PC-9 (cell line): ENCODE measurements around the gene SH3TC1. TPM values are rescaled to one million over a fixed set of nuclear protein-coding genes. Genes with fewer than 3 reads are reported as not detected.

ENCODE experiments used
- BruUV-seq: library from RNA; stranded (reverse); fragments of 400-500 nt; replicated peaks from 2 replicates; lab custom pipeline; 2021; lab: Mats Ljungman, UMichigan
- CTCF ChIA-PET: fragments of 300-600 bp; sonication (Branson Sonifier 250); formaldehyde crosslinking; loops from one replicate; lab custom pipeline; 2022; ENCODE audit warnings: antibody characterized with exemption; lab: Charles Lee
- POLR2A ChIA-PET: fragments of 300-600 bp; sonication (Branson Sonifier 250); formaldehyde crosslinking; loops from one replicate; lab custom pipeline; 2022; ENCODE audit warnings: antibody characterized with exemption; ENCODE audit not compliant: unreplicated experiment; lab: Charles Lee
- DNase-seq, 2 experiments: peaks; one replicate each; pipeline versions ENCODE4 v3.0.0 to v3.0.0-alpha.2; 2015 to 2022; ENCODE audit warnings: mixed read lengths in 1 of 2
- H2AFZ ChIP-seq: fragments of 200-600 bp; sonication (generic); 2 replicates; pipeline ENCODE4 v1.8.1; 2017; ENCODE audit warnings: antibody characterized with exemption
- H3F3A ChIP-seq: fragments of 200-600 bp; sonication (generic); 2 replicates; pipeline ENCODE4 v1.8.1; 2017; ENCODE audit warnings: antibody characterized with exemption, mild to moderate bottlenecking, low read depth; ENCODE audit not compliant: insufficient read depth
- H3K27ac ChIP-seq: fragments of 200-600 bp; sonication (generic); 2 replicates; pipeline ENCODE4 v1.6.1; 2016; ENCODE audit warnings: mixed run types
- H3K27me3 ChIP-seq: fragments of 200-600 bp; sonication (generic); 2 replicates; pipeline ENCODE4 v1.6.1; 2016; ENCODE audit warnings: low read depth, mixed run types; ENCODE audit not compliant: insufficient read depth
- H3K36me3 ChIP-seq: fragments of 200-600 bp; sonication (generic); 2 replicates; pipeline ENCODE4 v1.6.1; 2016; ENCODE audit warnings: low read depth, mixed run types
- H3K4me1 ChIP-seq: fragments of 200-600 bp; sonication (generic); replicated peaks from 2 replicates; pipeline ENCODE4 v1.6.1; 2016; ENCODE audit warnings: mixed run types; ENCODE audit not compliant: insufficient read depth
- H3K4me2 ChIP-seq: fragments of 200-600 bp; sonication (generic); 2 replicates; pipeline ENCODE4 v1.6.1; 2017; ENCODE audit warnings: mixed run types
- H3K4me3 ChIP-seq: fragments of 200-600 bp; sonication (generic); 2 replicates; pipeline ENCODE4 v1.6.1; 2016; ENCODE audit warnings: mixed run types
- H3K79me2 ChIP-seq: fragments of 200-600 bp; sonication (generic); 2 replicates; pipeline ENCODE4 v1.6.1; 2017; ENCODE audit warnings: low read depth, mixed run types
- H3K9me2 ChIP-seq: fragments of 200-600 bp; sonication (generic); 2 replicates; pipeline ENCODE4 v1.8.1; 2017; ENCODE audit warnings: mild to moderate bottlenecking; ENCODE audit not compliant: insufficient read depth
- H3K9me3 ChIP-seq: fragments of 200-600 bp; sonication (generic); 2 replicates; pipeline ENCODE4 v1.8.1; 2016; ENCODE audit warnings: low read depth; ENCODE audit not compliant: insufficient read depth
- H4K20me1 ChIP-seq: fragments of 200-600 bp; sonication (generic); 2 replicates; pipeline ENCODE4 v1.8.1; 2017; ENCODE audit not compliant: insufficient read depth
- EZH2 ChIP-seq: fragments of 200-600 bp; sonication (generic); IDR thresholded peaks from 2 replicates; pipeline ENCODE4 v1.8.0; 2017; ENCODE audit warnings: antibody characterized with exemption, low read depth
- intact Hi-C: fragments of 100-400 bp; cut with micrococcal nuclease; formaldehyde crosslinking; loops from one replicate; pipeline ENCODE4 v1.10.0; 2022; ENCODE audit not compliant: unreplicated experiment
- total RNA-seq: library from RNA; stranded (reverse); gene quantifications from 2 replicates; pipeline ENCODE4 v1.2.3, GENCODE V29; 2021
- TF ChIP-seq, protein P1 (sequence below): fragments of 200-600 bp; sonication (generic); conservative IDR thresholded peaks from 2 replicates; pipeline ENCODE4 v1.6.1; 2017; ENCODE audit warnings: mixed run types, antibody characterized with exemption, mild to moderate bottlenecking, moderate library complexity

The SH3TC1 gene
- total RNA-seq, 1 experiment from 2014 or later, result 5.2 TPM

DNA sequence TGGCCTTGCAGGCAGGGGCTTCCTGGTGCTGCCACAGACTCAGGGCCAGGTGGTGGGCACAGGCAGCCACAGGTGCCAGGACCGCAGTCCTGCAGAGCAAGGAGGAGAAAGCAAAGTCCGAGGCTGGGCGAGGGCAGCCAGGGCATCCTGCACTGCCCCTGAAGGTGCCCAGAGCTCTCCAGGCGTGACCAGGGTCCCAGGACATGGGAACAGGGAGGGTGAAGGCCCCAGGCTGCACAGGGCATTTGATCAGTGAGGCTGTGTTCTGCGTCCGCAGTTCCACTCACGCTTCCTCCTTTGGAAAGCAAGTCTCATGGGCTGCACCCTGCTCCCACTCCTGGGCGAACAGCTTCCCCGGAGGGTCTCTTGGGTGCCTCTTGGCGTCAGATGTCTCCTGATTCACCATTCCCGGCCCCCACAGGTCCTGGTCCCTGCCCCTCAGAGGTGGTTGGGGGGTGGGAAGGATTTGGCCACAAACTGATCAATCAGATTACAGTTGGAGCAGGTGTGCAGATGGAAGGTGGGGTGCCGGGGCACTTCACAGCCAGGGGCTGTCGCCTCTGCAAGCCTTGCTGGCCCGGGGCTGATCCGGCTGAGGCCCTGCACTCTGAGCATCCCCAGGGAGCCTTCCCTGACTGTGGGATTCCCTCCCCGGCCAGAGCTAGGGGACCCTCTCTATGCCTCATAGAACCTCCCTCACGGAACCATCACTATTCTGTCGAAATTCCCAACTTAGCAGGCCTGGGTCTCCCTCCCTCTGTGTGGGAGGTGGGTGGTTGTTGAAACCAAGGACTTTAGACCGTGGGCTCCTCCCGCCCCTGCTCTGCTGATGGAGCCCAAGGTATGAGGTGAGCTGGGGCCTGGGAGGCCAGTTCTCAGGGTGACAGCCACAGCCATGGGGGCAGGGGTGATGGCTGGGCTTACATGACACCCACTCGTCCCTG is 3.3 kb downstream of the SH3TC1 start:
- H3K9me3 ChIP-seq, result no peaks in the 10 kb centered on the region
- TF ChIP-seq EZH2, result no peak
- TF ChIP-seq, protein P1, sequence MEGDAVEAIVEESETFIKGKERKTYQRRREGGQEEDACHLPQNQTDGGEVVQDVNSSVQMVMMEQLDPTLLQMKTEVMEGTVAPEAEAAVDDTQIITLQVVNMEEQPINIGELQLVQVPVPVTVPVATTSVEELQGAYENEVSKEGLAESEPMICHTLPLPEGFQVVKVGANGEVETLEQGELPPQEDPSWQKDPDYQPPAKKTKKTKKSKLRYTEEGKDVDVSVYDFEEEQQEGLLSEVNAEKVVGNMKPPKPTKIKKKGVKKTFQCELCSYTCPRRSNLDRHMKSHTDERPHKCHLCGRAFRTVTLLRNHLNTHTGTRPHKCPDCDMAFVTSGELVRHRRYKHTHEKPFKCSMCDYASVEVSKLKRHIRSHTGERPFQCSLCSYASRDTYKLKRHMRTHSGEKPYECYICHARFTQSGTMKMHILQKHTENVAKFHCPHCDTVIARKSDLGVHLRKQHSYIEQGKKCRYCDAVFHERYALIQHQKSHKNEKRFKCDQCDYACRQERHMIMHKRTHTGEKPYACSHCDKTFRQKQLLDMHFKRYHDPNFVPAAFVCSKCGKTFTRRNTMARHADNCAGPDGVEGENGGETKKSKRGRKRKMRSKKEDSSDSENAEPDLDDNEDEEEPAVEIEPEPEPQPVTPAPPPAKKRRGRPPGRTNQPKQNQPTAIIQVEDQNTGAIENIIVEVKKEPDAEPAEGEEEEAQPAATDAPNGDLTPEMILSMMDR, result no peak
- H3K27me3 ChIP-seq, result no peaks in the 10 kb centered on the region
- no peak overlapping the region for H3K4me3 ChIP-seq
- no peaks in the 10 kb centered on the region for H4K20me1 ChIP-seq
- no peak for DNase-seq
- peaks cover 6% of the 10 kb centered on the region; the same call in 1 of the 2 replicates for H3F3A ChIP-seq
- H2AFZ ChIP-seq, result no peak overlapping the region
- CTCF ChIA-PET, result no interaction called here
- H3K36me3 ChIP-seq, result no peaks in the 10 kb centered on the region
- peaks cover 17% of the 10 kb centered on the region for H3K4me1 ChIP-seq
- H3K9me2 ChIP-seq, result no peaks in the 10 kb centered on the region
- 0 out of 2 replicates have a peak, but pooled peaks cover 2% of the 10 kb centered on the region for H3K79me2 ChIP-seq
- no peak overlapping the region for H3K4me2 ChIP-seq
- POLR2A ChIA-PET, result no interaction called here
- intact Hi-C loops, result no loop called here
- H3K27ac ChIP-seq, result no peak overlapping the region
- no TSS peak for BruUV-seq

GRCh38 chr4:8203052-8203401 is 3.9 kb downstream of the SH3TC1 start:
- TF ChIP-seq EZH2, result no peak
- TF ChIP-seq, protein P1, result no peak
- DNase-seq, result no peak
- Histone ChIP-seq H3K79me2 (0 out of 2 replicates have a peak, but pooled peaks cover 2% of the 10 kb centered on the region), H3K4me2 (no peak overlapping the region), H3K4me3 (no peak overlapping the region), H3K9me3 (no peaks in the 10 kb centered on the region), H2AFZ (no peak overlapping the region), H3K27ac (no peak overlapping the region), H3F3A (peaks cover 6% of the 10 kb centered on the region; the same call in 1 of the 2 replicates), H3K36me3 (no peaks in the 10 kb centered on the region), H4K20me1 (no peaks in the 10 kb centered on the region), H3K9me2 (no peaks in the 10 kb centered on the region), H3K27me3 (no peaks in the 10 kb centered on the region), H3K4me1 (peaks cover 17% of the 10 kb centered on the region)
- BruUV-seq, result no TSS peak
- CTCF ChIA-PET, result no interaction called here
- intact Hi-C loops, result no loop called here
- POLR2A ChIA-PET, result no interaction called here

GRCh38 chr4:8203817-8204216 is 4.7 kb downstream of the SH3TC1 start:
- 0 out of 2 replicates have a peak, but pooled peaks cover 2% of the 10 kb centered on the region for H3K79me2 ChIP-seq
- intact Hi-C loops, result no loop called here
- CTCF ChIA-PET, result no interaction called here

More at GRCh38 chr4:8203817-8204216, 4.7 kb downstream of the SH3TC1 start:
- Histone ChIP-seq H4K20me1 (no peaks in the 10 kb centered on the region), H3K27me3 (no peaks in the 10 kb centered on the region), H2AFZ (no peak overlapping the region), H3K4me1 (peaks cover 13% of the 10 kb centered on the region), H3K9me3 (no peaks in the 10 kb centered on the region), H3K4me2 (no peak overlapping the region), H3K36me3 (no peaks in the 10 kb centered on the region), H3K27ac (no peak overlapping the region), H3F3A (no peaks in the 10 kb centered on the region; the same call in 1 of the 2 replicates), H3K4me3 (no peak overlapping the region), H3K9me2 (no peaks in the 10 kb centered on the region)
- TF ChIP-seq EZH2, result no peak
- TF ChIP-seq, protein P1, result no peak
- POLR2A ChIA-PET, result no interaction called here
- BruUV-seq, result no TSS peak
- no peak for DNase-seq
